ENCODE data around the gene THAP3.

The THAP3 gene

DNA sequence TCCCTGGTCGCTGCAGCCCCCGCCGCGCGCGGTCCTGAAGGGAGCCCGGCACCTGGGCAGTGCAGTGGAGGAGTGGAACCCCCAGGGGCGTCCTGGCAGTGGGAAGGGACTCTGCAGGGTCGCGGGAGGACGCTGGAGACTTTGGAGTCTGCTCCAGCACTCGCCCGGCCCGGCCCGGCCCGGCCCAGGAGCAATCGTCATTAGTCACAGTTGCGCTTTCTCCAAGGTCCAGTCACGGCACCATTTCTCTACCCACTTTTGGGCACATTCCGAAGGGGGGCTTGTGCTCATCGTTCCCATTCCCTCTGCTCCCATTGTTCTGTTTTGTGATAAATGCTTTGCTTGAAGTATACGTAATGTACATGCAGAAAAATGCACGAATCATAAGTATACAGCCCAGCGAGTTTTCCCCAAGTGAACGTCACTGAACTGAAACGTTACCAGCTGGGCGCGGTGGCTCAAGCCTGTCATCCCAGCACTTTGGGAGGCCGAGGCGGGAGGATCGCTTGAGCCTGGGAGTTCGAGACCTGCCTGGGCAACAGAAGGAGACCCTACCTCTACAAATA, 999 bp downstream of the THAP3 start:
- TF ChIP-seq, protein P1, sequence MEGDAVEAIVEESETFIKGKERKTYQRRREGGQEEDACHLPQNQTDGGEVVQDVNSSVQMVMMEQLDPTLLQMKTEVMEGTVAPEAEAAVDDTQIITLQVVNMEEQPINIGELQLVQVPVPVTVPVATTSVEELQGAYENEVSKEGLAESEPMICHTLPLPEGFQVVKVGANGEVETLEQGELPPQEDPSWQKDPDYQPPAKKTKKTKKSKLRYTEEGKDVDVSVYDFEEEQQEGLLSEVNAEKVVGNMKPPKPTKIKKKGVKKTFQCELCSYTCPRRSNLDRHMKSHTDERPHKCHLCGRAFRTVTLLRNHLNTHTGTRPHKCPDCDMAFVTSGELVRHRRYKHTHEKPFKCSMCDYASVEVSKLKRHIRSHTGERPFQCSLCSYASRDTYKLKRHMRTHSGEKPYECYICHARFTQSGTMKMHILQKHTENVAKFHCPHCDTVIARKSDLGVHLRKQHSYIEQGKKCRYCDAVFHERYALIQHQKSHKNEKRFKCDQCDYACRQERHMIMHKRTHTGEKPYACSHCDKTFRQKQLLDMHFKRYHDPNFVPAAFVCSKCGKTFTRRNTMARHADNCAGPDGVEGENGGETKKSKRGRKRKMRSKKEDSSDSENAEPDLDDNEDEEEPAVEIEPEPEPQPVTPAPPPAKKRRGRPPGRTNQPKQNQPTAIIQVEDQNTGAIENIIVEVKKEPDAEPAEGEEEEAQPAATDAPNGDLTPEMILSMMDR (IDR thresholded peaks at IDR 0.05) = no peak
- Histone ChIP-seq H3K9ac (no peak overlapping the region), H3K79me2 (peaks cover 20% of the 10 kb centered on the region), H3K36me3 (ENCODE audit: control insufficient read depth, insufficient read depth, low read length) (no peaks in the 10 kb centered on the region), H3K4me1 (peaks cover 22% of the 10 kb centered on the region), H3K4me2 (ENCODE audit: low read length) (peak overlapping the region; percentile 84), H3K27ac (peak overlapping the region; percentile 24), H3K4me3 (ENCODE audit: low read depth, low read length) (peak overlapping the region; percentile 68), H3K27me3 (ENCODE audit: control insufficient read depth, insufficient read depth, low read length) (no peaks in the 10 kb centered on the region), H3K9me3 (ENCODE audit: control insufficient read depth, low read length) (no peaks in the 10 kb centered on the region), H2AFZ (peak overlapping the region; percentile 69)

DNA sequence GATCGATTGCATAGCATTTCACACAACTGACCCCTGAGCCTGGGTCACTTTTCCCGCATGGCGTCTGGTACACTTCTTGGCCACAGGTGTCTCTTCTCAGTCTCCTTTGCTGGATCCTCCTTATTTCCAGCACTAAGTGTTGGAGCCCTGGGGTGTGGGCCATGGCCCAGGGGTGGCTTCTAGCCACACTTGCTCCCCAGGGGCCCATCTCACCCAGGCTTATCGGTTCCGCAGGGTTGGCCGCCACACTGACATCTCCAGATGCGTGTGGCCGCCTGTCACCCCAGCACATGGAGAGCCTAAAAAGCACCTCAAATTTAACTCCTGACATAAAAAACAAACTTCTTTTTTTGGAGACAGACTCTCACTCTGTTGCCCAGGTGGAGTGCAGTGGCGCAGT, 2.4 kb downstream of the THAP3 start:
- H3K27ac ChIP-seq = no peak overlapping the region
- peaks cover 19% of the 10 kb centered on the region for H3K4me1 ChIP-seq
- no peak overlapping the region for H2AFZ ChIP-seq
- no peaks in the 10 kb centered on the region for H3K27me3 ChIP-seq (ENCODE audit: control insufficient read depth, insufficient read depth, low read length)
- TF ChIP-seq, protein P1 (IDR thresholded peaks at IDR 0.05) = no peak
- H3K79me2 ChIP-seq = peaks cover 20% of the 10 kb centered on the region
- H3K4me3 ChIP-seq (ENCODE audit: low read depth, low read length) = no peak overlapping the region
- H3K4me2 ChIP-seq (ENCODE audit: low read length) = no peak overlapping the region
- no peaks in the 10 kb centered on the region for H3K36me3 ChIP-seq (ENCODE audit: control insufficient read depth, insufficient read depth, low read length)
- H3K9me3 ChIP-seq (ENCODE audit: control insufficient read depth, low read length) = no peaks in the 10 kb centered on the region
- H3K9ac ChIP-seq = no peak overlapping the region

DNA sequence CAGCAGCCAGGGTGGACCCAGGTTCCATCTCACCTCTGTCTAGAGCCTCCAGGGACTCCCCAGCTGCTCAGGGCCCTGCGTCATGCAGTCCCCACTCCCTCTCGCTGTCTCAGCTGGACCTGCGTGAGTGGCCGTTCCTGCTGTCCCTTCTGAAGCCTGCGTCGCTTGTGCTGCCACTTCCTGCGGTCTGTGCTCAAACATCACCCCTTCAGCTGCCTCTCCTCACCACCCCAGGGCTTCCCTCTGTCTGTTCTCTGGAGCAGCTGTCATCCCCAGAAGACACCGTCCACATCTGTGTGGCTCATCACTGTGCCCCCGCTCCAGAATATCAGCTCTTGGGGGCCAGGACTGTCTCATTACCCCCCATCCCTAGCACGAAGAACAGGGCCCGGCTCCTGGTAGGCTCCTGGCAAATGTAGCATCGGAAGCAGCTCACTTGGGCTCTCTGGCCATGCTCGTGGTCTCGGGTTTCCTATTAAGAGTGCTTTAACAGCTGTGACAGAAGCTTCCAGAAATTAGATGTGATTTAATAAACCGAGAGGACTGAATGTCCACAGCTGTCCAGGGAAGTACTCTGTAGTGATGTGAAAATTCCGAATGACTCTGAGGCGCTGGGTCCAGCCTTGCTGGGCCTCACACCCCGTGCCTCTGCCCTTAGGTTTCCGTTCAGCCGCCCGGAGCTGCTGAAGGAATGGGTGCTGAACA, 3.3 kb downstream of the THAP3 start:
- TF ChIP-seq, protein P1 (IDR thresholded peaks at IDR 0.05) = no peak
- Histone ChIP-seq H3K36me3 (ENCODE audit: control insufficient read depth, insufficient read depth, low read length) (no peaks in the 10 kb centered on the region), H3K9ac (no peak overlapping the region), H3K79me2 (peaks cover 20% of the 10 kb centered on the region), H3K27ac (no peak overlapping the region), H3K4me2 (ENCODE audit: low read length) (no peak overlapping the region), H3K4me3 (ENCODE audit: low read depth, low read length) (no peak overlapping the region), H3K4me1 (peaks cover 13% of the 10 kb centered on the region), H3K27me3 (ENCODE audit: control insufficient read depth, insufficient read depth, low read length) (no peaks in the 10 kb centered on the region), H2AFZ (no peak overlapping the region), H3K9me3 (ENCODE audit: control insufficient read depth, low read length) (no peaks in the 10 kb centered on the region)

DNA sequence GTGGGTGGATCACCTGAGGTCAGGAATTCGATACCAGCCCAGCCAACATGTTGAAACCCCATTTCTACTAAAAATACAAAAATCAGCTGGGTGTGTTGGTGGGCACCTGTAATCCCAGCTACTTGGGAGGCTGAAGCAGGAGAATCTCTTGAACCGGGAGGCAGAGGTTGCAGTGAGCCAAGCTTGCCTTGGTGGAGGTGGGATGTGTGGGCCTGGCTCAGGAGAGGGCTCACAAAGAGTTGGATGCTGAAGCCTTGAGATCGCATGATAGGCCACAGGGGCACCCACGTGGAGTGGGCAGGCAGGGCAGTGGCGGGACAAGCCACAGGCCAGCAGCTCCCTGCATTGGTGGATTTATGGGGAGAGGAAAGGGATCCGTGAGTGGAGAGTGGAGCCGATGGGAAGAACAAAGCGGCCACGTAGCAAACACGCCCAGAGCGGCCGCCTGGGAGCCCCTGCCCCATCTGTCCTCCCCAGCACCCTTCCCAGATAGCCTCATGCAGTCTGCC, 4.4 kb downstream of the THAP3 start:
- H3K4me1 ChIP-seq = peaks cover 6% of the 10 kb centered on the region
- no peak overlapping the region for H3K27ac ChIP-seq
- TF ChIP-seq, protein P1 (IDR thresholded peaks at IDR 0.05) = no peak
- no peak overlapping the region for H3K9ac ChIP-seq
- H2AFZ ChIP-seq = no peak overlapping the region
- no peaks in the 10 kb centered on the region for H3K9me3 ChIP-seq (ENCODE audit: control insufficient read depth, low read length)
- peaks cover 20% of the 10 kb centered on the region for H3K79me2 ChIP-seq
- no peak overlapping the region for H3K4me3 ChIP-seq (ENCODE audit: low read depth, low read length)
- H3K4me2 ChIP-seq (ENCODE audit: low read length) = no peak overlapping the region
- H3K36me3 ChIP-seq (ENCODE audit: control insufficient read depth, insufficient read depth, low read length) = no peaks in the 10 kb centered on the region
- H3K27me3 ChIP-seq (ENCODE audit: control insufficient read depth, insufficient read depth, low read length) = no peaks in the 10 kb centered on the region
